Mesenteric fat pad (tissue), 1 donor: ENCODE data around the gene G2E3. TPM values are rescaled to one million over a fixed set of nuclear protein-coding genes. Genes with fewer than 3 reads are reported as not detected.
A peak's percentile ranks its signal among the peaks of the same experiment; 100 is the strongest.
"Not testable (repeated sequence)": the region's sequence is repeated elsewhere in the genome, so short reads cannot be mapped to it uniquely, and the experiment has no call there.

Experiments used
- DNase-seq: peaks from one replicate; pipeline ENCODE4 v3.0.0-alpha.2; 2020; ENCODE audit warnings: low spot score
- total RNA-seq: library from RNA; stranded (reverse); fragmentation: NEBNext Ultra II Directional; extraction: Animal tissue kit (Norgen Biotek cat#: 25700); gene quantifications from one replicate; pipeline ENCODE4 v1.2.1, GENCODE V29; 2021
- donor health status: DM: yes; HTN: yes; CAD: no.

Gene G2E3
- total RNA-seq, 1 donor from 2014 or later: 16.8 TPM

DNA sequence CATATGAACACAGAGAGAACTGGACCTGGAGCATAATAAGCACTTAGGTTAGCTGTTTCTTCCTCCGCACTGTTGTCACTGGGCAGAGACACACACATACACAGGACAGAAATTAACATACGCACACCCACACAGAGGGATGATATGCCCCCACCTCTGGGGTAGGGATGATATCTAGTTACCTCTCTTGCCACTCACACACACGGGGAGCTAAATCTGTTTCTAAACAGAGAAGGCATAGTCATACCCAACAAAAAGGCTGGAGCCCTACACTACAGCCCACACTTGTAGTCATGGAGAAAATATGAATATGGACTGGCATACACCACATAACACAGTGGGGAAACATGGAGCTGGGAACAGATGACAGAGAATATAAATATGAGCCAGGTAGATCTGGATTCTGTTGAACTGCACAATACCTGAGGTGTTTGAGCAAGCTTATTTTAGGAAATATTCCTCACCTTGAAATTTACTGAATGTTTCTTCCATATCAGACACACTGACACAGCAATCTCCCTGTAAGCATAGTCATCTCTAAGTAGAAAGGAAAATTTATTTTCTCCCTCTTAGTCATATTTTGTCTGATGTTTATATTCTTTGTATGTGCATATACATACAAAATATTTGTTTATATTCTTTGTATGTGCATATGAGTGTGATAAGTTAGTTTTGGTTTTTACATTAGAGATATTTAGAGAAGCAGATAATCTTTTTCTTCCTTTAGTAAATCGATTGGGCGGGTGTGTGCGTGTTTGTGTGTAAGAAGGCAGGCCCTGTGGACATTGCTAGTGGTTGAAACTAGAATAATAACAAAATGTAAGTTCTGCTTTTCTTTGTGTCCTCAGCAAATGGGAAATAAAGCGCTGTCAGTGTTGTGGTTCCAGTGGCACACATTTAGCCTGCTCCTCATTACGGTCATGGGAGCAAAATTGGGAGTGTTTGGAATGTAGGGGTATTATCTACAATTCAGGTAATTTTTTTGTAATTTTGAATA is 42.3 kb downstream of the G2E3 start:
- DNase-seq: no peak

DNA sequence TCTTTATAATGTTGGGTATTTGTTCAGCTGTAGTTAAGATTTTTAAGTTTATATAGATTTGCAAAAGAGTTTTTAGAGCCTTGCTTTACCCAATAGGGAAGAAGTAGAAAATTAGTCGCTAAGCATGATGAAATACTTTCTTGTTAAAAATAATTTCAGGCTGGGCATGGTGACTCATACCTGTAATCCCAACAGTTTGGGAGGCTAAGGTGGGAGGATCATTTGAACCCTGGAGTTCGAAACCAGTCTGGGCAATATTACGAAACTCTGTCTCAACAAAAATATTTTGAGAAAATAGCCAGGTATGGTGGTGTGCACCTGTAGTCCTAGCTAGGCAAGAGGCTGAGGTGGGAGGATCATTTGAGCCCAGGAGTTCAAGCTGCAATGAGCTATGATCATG is 44.4 kb downstream of the G2E3 start:
- no peak for DNase-seq

- DNase-seq: not testable (repeated sequence)
Observed at GRCh38 chr14:30604696-30605095, 45.7 kb downstream of the G2E3 start.

DNA sequence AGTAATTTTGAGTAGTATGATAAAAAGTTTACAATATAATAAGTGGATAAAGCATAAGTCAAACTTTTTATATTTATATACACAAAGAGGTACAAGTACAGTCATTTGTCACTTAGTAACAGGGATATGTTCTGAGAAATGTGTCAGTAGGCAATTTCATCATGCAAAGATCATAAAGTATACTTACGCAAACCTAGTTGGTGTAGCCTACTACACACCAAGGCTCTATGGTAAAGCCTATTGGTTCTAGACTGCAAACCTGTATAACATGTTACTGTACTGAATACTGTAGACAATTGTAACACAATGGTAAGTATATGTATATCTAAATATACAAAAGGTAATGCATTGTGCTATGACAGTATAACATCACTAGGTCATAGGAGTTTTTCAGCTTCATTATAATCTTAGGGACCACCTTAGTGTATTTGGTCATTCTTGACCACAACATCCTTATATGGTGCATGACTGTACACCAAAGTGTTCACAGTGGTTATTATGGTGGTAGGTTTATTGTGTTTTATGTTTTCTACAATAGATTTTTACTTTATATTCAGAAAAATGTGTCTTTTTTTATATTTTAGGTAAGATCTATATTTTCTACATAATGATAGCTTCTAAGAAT is 48.3 kb downstream of the G2E3 start:
- DNase-seq: no peak

DNA sequence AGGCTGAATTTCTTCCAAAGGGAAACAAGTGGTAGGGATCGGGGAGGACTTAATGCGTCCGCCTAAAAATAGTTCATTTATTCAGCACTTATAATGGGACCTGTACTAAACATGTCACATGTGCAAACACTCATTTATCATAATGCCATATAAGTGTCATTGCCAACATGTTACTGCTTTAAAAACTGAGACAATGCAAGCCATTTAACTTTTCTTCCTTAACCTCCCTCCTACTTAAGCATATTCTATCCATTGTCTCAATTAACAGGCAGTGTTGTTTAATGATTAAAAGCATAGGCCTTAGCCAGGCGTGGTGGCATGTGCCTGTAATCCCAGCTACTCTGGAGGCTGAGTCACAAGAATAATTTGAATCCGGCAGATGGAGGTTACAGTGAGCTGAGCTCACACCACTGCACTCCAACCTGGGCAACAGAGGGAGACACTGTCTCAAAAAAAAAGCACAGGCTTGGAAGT is 49.6 kb downstream of the G2E3 start:
- no peak for DNase-seq

- no peak for DNase-seq
Observed at GRCh38 chr14:30610787-30611343, 51.9 kb downstream of the G2E3 start.

GRCh38 chr14:30614155-30614554 is 55.2 kb downstream of the G2E3 start:
- DNase-seq: no peak

DNA sequence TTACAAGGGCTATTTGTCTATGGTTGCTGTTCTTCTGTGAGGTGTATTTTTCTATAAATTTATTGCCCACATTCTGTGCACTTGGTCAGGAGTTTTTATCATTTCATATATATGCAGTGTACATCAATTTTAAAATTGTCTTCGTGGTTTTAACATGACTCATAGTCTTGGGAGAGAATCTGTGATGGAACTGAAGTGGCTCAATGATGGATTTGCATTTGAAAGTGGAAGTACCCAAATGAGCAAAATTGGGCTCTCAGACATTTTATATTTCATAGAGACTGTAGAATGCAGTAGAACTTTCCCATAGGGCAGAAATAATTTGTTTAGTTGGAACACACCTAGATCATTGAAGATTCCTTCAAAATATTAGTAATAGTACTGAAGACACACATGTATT is 61.2 kb downstream of the G2E3 start:
- DNase-seq: no peak

DNA sequence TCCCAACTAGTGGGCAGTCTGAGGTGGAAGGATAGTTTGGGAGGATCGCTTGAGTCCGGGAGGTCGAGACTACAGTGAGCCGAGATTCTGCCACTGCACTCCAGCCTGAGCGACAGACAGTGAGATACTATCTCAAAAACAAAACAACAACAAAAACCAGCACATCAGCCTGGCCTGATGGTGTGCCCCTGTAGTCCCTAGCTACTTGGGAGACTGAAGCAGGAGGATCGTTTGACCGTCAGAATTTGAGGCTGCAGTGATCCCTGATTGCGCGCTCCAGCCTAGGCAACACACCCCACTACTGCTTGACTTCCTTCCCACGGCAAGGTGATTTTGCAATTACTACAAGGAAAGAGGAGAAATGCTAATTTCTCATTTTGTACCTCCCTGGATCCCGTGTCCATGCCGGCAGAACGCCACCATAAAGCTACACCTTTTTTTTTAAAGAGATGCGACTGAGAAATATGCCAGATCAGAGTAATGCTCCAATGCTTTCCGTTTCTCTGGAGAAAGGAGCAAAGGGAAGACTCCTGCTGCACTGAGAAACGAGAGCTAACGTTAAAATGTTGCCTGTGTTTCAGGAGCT is 62.5 kb downstream of the G2E3 start:
- no peak for DNase-seq

DNA sequence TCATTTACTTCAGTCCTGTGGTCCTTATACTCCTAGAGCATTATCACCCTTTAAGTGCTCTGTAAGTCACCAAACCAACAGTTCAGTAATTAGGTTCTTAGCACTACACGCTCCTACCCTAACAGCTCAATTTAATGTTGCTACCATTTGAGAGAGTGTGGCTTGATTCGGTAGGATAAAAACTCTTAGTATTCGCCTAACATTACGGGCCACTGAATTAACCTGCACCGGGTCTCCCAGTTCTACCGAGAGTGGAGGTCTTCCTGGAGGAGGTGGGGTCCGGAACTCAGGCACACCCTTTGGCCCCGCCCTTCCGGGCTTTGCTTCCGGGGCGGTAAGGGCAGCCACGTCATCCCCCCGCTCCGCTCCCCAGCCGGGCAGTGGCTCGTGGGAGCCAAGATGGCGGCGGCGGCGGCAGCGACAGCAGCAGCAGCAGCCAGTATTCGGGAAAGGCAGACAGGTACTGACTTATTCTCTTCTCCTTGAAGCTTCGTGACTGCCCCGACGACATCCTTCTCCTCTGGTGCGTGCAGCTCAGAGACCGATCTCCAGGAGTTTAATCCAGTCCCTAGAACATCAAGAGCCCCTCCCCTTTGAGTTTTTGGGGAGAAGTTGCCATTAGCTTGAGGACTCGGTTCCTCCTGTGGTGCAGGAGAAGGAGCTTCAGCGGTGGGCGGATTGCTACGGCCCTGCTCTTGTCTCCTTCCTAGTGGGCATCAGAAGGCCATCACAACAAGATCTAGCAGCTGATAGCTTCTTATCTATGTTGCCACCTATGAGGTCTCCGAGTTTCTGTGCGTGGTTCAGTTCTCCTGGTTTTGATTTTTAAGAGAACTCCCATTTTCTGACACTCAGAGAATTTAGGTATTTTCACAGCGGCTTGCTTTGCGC is 63.2 kb downstream of the G2E3 start, which contains the start of gene SCFD1:
Gene SCFD1 (plus strand): TSS at position 380 of the 891 bp plus-strand sequence. CDS start 20 bp downstream, at position 400.
- peak; percentile 97 for DNase-seq

DNA sequence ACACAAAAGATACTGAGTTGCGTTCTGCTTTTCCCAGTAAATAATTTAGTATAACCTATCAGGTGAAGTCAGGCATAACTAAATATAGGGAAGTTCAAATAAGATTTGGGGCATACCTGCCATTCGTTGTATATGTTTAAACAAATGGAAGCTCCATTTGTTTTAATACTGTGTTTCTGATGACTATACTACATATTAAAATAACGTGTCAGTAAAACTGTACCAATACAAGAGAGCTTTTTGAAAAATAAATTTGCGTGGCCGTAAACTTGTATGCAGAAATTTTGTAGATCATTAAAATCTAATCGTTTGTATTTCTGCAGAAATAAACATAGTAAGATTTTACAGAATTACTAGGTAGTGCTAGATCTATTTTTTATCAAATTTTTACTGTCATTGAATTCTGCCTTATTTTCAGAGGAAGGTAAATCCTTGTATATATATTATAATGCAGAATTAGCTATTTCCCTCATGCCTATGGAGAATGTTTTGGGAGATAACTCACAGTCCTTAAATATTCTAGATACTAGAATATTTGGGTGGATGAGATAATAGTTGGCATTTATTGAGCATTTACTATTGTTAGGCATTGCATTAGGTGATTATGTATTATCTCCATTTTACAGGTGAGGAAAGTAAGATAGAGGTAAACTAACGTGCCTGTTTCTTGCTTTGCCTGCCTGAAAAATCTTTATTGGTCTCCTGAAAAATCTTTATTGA is 64.6 kb downstream of the G2E3 start:
- no peak for DNase-seq

GRCh38 chr14:30624132-30624423 is 65.1 kb downstream of the G2E3 start:
- DNase-seq: no peak

- DNase-seq: no peak
Observed at GRCh38 chr14:30625533-30625932, 66.6 kb downstream of the G2E3 start.

GRCh38 chr14:30629432-30629831 is 70.5 kb downstream of the G2E3 start:
- DNase-seq: not testable (repeated sequence)

DNA sequence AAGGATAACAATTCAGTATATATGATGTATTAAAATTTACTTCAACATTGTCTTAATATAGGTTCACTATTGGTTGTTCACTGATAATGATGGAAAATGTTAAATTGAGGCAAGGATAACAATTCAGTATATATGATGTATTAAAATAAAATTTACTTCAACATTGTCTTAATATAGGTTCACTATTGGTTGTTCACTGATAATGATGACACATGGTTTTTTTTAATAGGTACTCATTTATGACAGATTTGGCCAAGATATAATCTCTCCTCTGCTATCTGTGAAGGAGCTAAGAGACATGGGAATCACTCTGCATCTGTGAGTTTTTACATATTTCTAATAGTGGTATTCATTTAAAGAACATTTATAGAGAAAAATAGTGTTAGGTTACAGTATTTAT is 71.3 kb downstream of the G2E3 start:
- no peak for DNase-seq

- no peak for DNase-seq
Observed at GRCh38 chr14:30632730-30633129, 73.8 kb downstream of the G2E3 start.

DNA sequence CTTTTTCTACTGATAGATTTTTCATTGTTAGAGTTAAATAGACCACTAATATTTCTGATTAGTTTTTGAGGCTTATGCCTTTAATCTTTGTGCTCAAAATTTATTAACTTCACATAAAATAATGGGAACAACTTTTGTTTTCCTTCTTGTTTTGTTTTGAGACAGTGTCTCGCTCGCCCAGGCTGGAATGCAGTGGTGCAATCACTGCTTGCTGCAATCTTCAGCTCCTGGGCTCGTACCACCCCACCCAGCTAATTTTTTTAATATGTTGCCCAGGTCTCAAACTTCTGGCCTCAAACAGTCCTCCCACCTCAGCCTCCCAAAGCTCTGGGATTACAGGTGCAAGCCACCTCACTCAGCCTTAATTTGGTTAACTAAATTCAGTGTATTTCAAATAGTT is 80.0 kb downstream of the G2E3 start:
- no peak for DNase-seq

GRCh38 chr14:30641207-30641606 is 82.2 kb downstream of the G2E3 start:
- DNase-seq: no peak

DNA sequence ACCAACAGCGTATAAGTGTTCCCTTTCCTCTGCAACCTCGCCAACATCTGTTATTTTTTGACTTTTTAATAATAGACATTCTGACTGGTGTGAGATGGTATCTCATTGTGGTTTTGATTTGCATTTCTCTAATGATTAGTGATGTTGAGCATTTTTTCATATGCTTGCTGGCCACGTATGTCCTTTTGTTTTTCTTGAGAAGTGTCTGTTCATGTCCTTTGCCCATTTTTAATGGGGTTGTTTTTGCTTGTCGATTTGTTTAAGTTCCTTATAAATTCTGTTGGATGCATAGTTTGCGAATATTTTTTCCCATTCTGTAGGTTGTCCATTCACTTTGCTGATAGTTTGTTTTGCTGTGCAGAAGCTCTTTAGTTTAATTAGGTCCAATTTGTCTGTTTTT is 85.5 kb downstream of the G2E3 start:
- not testable (repeated sequence) for DNase-seq

GRCh38 chr14:30645600-30645999 is 86.6 kb downstream of the G2E3 start:
- DNase-seq: no peak
